HepG2 (cell line): ENCODE measurements around the gene CSDE1. TPM values are rescaled to one million over a fixed set of nuclear protein-coding genes. Genes with fewer than 3 reads are reported as not detected.

Experiments used
- AHR ChIP-seq: IDR thresholded peaks from 2 replicates; pipeline ENCODE4 v1.6.1; 2018; ENCODE audit warnings: missing genetic modification reagents, missing compliant biosample characterization
- GABPB1 ChIP-seq: IDR thresholded peaks from 2 replicates; pipeline ENCODE4 v1.6.1; 2016; ENCODE audit warnings: mild to moderate bottlenecking, missing genetic modification reagents, moderate library complexity, missing compliant biosample characterization
- KDM1A ChIP-seq: IDR thresholded peaks from 2 replicates; pipeline ENCODE4 v1.6.1; 2016; ENCODE audit warnings: missing compliant biosample characterization
- KDM5B ChIP-seq: sonication (generic); formaldehyde crosslinking; IDR thresholded peaks from 2 replicates; pipeline ENCODE4 v1.4.0; 2020; ENCODE audit warnings: missing genetic modification reagents, mild to moderate bottlenecking, borderline replicate concordance
- KLF6 ChIP-seq: IDR thresholded peaks from 2 replicates; pipeline ENCODE4 v1.8.0; 2016; ENCODE audit warnings: missing biosample characterization, missing genetic modification reagents
- MTA1 ChIP-seq: sonication (generic); formaldehyde crosslinking; IDR thresholded peaks from 2 replicates; pipeline ENCODE4 v1.4.0; 2020; ENCODE audit warnings: missing genetic modification reagents, mild to moderate bottlenecking, borderline replicate concordance
- NR2C2 ChIP-seq: sonication (generic); formaldehyde crosslinking; IDR thresholded peaks from 2 replicates; pipeline ENCODE4 v1.4.0; 2020; ENCODE audit warnings: missing genetic modification reagents, mild to moderate bottlenecking, moderate library complexity, borderline replicate concordance
- RFX1 ChIP-seq: fragments of 450-650 bp; IDR thresholded peaks from 2 replicates; pipeline ENCODE4 v1.6.1; 2017
- TBX3 ChIP-seq: fragments of 450-650 bp; IDR thresholded peaks from 2 replicates; pipeline ENCODE4 v1.6.1; 2017; ENCODE audit warnings: antibody characterized with exemption, mild to moderate bottlenecking, inconsistent platforms, borderline replicate concordance
- TEF ChIP-seq: sonication (generic); formaldehyde crosslinking; IDR thresholded peaks from 2 replicates; pipeline ENCODE4 v1.5.0; 2020; ENCODE audit warnings: missing genetic modification reagents
- ZBTB34 ChIP-seq: sonication (generic); formaldehyde crosslinking; IDR thresholded peaks from 2 replicates; pipeline ENCODE4 v1.8.0; 2022; ENCODE audit warnings: mild to moderate bottlenecking, missing genetic modification reagents
- ZBTB49 ChIP-seq: sonication (generic); formaldehyde crosslinking; IDR thresholded peaks from 2 replicates; pipeline ENCODE4 v1.4.0; 2020; ENCODE audit warnings: missing genetic modification reagents, borderline replicate concordance
- ZBTB8A ChIP-seq: sonication (generic); formaldehyde crosslinking; IDR thresholded peaks from 2 replicates; pipeline ENCODE4 v1.4.0; 2020; ENCODE audit warnings: mild to moderate bottlenecking, low read depth, missing genetic modification reagents, borderline replicate concordance
- ZGPAT ChIP-seq: IDR thresholded peaks from 2 replicates; pipeline ENCODE4 v1.6.1; 2016; ENCODE audit warnings: mild to moderate bottlenecking
- ZMAT5 ChIP-seq: sonication (generic); formaldehyde crosslinking; IDR thresholded peaks from 2 replicates; pipeline ENCODE4 v1.5.0; 2020; ENCODE audit warnings: mild to moderate bottlenecking, low read depth, missing genetic modification reagents, borderline replicate concordance
- ZNF121 ChIP-seq: sonication (generic); formaldehyde crosslinking; IDR thresholded peaks from 2 replicates; pipeline ENCODE4 v1.5.0; 2020; ENCODE audit warnings: mild to moderate bottlenecking, missing genetic modification reagents
- ZNF383 ChIP-seq: sonication (generic); formaldehyde crosslinking; IDR thresholded peaks from 2 replicates; pipeline ENCODE4 v1.4.0; 2020; ENCODE audit warnings: missing genetic modification reagents, mild to moderate bottlenecking, borderline replicate concordance
- ZNF704 ChIP-seq: sonication (generic); formaldehyde crosslinking; IDR thresholded peaks from 2 replicates; pipeline ENCODE4 v1.8.1; 2023; ENCODE audit warnings: mild to moderate bottlenecking, inconsistent platforms, moderate library complexity, missing genetic modification reagents, borderline replicate concordance
- polyA plus RNA-seq, 8 experiments: library from polyadenylated mRNA; depleted of rRNA in 3 of 8; stranded (reverse) in 7 of 8; unstranded in 1 of 8; fragments of >200 nt; fragmentation: Illumina TruSeq in 4 of 8; extraction: Trizol in 4 of 8; gene quantifications; 2 replicates each; pipeline versions ENCODE4 v1.2.1 to v1.2.3, GENCODE V29; 2011 to 2016; ENCODE audit warnings: low read depth in 4 of 8, missing spikeins in 1 of 8, mixed read lengths in 1 of 8; ENCODE audit not compliant: insufficient read depth in 1 of 8
- total RNA-seq, 5 experiments: library from RNA; depleted of rRNA; stranded (reverse); fragments of >200 nt; fragmentation: Illumina TruSeq; extraction: Trizol; gene quantifications; 2 replicates each; pipeline ENCODE4 v1.2.3, GENCODE V29; 2016; ENCODE audit warnings: low read depth in 1 of 5
- TF ChIP-seq, protein P1 (sequence below): sonication (generic); formaldehyde crosslinking; IDR thresholded peaks from 2 replicates; pipeline ENCODE4 v1.5.1; 2020; ENCODE audit warnings: mild to moderate bottlenecking, missing genetic modification reagents, borderline replicate concordance

The CSDE1 gene
- total and polyA plus RNA-seq, 2 of the 13 experiments (the other 11 are each of a cell fraction or from before 2014, with no cell fraction given): 150 to 313 TPM

- no peak for TF ChIP-seq ZNF704
- no peak for TF ChIP-seq ZNF383 (CRISPR knock-in tag)
- TF ChIP-seq KLF6 (CRISPR knock-in tag): peak; percentile 19; the same call in 1 of the 2 replicates
- no peak for TF ChIP-seq ZNF121 (CRISPR knock-in tag)
- TF ChIP-seq NR2C2 (CRISPR knock-in tag): no peak
- TF ChIP-seq KDM1A (CRISPR knock-in tag): no peak
- TF ChIP-seq ZBTB8A (CRISPR knock-in tag): no peak
- TF ChIP-seq RFX1: no peak
- no peak for TF ChIP-seq MTA1 (CRISPR knock-in tag)
- no peak for TF ChIP-seq TEF
- TF ChIP-seq TBX3: no peak
- TF ChIP-seq AHR (CRISPR knock-in tag): no peak
- TF ChIP-seq GABPB1: peak; percentile 66; the same call in 1 of the 2 replicates
- no peak for TF ChIP-seq ZBTB49
- TF ChIP-seq KDM5B (CRISPR knock-in tag): peak; percentile 10; the same call in 1 of the 2 replicates
- TF ChIP-seq, protein P1, sequence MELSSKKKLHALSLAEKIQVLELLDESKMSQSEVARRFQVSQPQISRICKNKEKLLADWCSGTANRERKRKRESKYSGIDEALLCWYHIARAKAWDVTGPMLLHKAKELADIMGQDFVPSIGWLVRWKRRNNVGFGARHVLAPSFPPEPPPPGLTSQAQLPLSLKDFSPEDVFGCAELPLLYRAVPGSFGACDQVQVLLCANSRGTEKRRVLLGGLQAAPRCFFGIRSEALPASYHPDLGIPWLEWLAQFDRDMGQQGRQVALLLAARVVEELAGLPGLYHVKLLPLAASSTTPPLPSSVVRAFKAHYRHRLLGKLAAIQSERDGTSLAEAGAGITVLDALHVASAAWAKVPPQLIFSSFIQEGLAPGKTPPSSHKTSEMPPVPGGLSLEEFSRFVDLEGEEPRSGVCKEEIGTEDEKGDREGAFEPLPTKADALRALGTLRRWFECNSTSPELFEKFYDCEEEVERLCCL (CRISPR knock-in tag): no peak
- TF ChIP-seq ZMAT5 (CRISPR knock-in tag): no peak
- no peak for TF ChIP-seq ZBTB34 (CRISPR knock-in tag)
- TF ChIP-seq ZGPAT (CRISPR knock-in tag): 0 out of 2 replicates have a peak, but pooled peaks have one; percentile 57
These were observed 87.4 kb downstream of the CSDE1 start (continued) for GRCh38 chr1:114670083-114671010.
